K562 (cell line): ENCODE results near the gene AGPAT1. TPM values are rescaled to one million over a fixed set of nuclear protein-coding genes. Genes with fewer than 3 reads are reported as not detected.

ENCODE experiments used
- AFF4 ChIP-seq: sonication (generic); formaldehyde crosslinking; IDR thresholded peaks from 2 replicates; pipeline ENCODE4 v1.8.0; 2023; ENCODE audit warnings: mild to moderate bottlenecking, missing genetic modification reagents
- ATF4 ChIP-seq: fragments of 450-650 bp; formaldehyde crosslinking; IDR thresholded peaks from 2 replicates; pipeline ENCODE4 v1.4.0; 2022; ENCODE audit warnings: mild to moderate bottlenecking, moderate library complexity
- CC2D1A ChIP-seq: fragments of 450-650 bp; IDR thresholded peaks from 2 replicates; pipeline ENCODE4 v1.6.1; 2017; ENCODE audit warnings: mild to moderate bottlenecking
- CEBPB ChIP-seq: fragments of 450-650 bp; IDR thresholded peaks from 2 replicates; pipeline ENCODE4 v1.6.1; 2016; ENCODE audit warnings: missing genetic modification characterization, missing compliant biosample characterization
- COPS2 ChIP-seq: fragments of 450-650 bp; conservative IDR thresholded peaks from 2 replicates; pipeline ENCODE4 v1.6.1; 2016; ENCODE audit warnings: mild to moderate bottlenecking, moderate library complexity
- CREB3L1 ChIP-seq: fragments of 450-650 bp; IDR thresholded peaks from 2 replicates; pipeline ENCODE4 v1.6.1; 2014; ENCODE audit warnings: low read depth, mild to moderate bottlenecking, moderate library complexity, borderline replicate concordance
- GATAD2A ChIP-seq: fragments of 450-650 bp; IDR thresholded peaks from 2 replicates; pipeline ENCODE4 v1.6.1; 2017
- HDAC8 ChIP-seq: fragments of 450-650 bp; IDR thresholded peaks from 2 replicates; pipeline ENCODE4 v1.6.1; 2016; ENCODE audit warnings: mild to moderate bottlenecking, missing genetic modification characterization, moderate library complexity, missing compliant biosample characterization
- HLTF ChIP-seq: fragments of 450-650 bp; IDR thresholded peaks from 2 replicates; pipeline ENCODE4 v1.6.1; 2016
- HMG20B ChIP-seq: fragments of 250-450 bp; sonication (Bioruptor Pico); IDR thresholded peaks from 2 replicates; pipeline ENCODE4 v1.5.0; 2021; ENCODE audit warnings: mild to moderate bottlenecking
- NELFE ChIP-seq: IDR thresholded peaks from 2 replicates; pipeline ENCODE4 v1.6.1; 2011; ENCODE audit warnings: mild to moderate bottlenecking; ENCODE audit not compliant: insufficient read depth, insufficient read length
- PML ChIP-seq: IDR thresholded peaks from 2 replicates; pipeline ENCODE4 v1.6.1; 2012; ENCODE audit warnings: low read length, inconsistent platforms
- PPARD ChIP-seq: fragments of 250-450 bp; sonication (Bioruptor Pico); IDR thresholded peaks from 2 replicates; pipeline ENCODE4 v1.8.0; 2022; ENCODE audit warnings: inconsistent platforms, mild to moderate bottlenecking, moderate library complexity
- PREB ChIP-seq: sonication (generic); formaldehyde crosslinking; IDR thresholded peaks from 2 replicates; pipeline ENCODE4 v1.8.1; 2023; ENCODE audit warnings: mild to moderate bottlenecking, missing genetic modification reagents
- RBM17 ChIP-seq: fragments of 200-400 bp; formaldehyde crosslinking; IDR thresholded peaks from 2 replicates; pipeline ENCODE4 v1.6.1; 2017; ENCODE audit warnings: low read depth, mild to moderate bottlenecking, low read length, borderline replicate concordance
- STAT5B ChIP-seq: fragments of 250-450 bp; sonication (Bioruptor Pico); IDR thresholded peaks from 2 replicates; pipeline ENCODE4 v1.8.0; 2021; ENCODE audit warnings: mild to moderate bottlenecking, inconsistent platforms
- TRIM28 ChIP-seq: fragments of 450-650 bp; IDR thresholded peaks from 2 replicates; pipeline ENCODE4 v1.6.1; 2017
- VEZF1 ChIP-seq: fragments of 200-800 bp; sonication (Bioruptor generic); IDR thresholded peaks from 2 replicates; pipeline ENCODE4 v1.6.1; 2017; ENCODE audit warnings: missing genetic modification characterization, missing compliant biosample characterization
- ZNF12 ChIP-seq: sonication (generic); formaldehyde crosslinking; IDR thresholded peaks from 2 replicates; pipeline ENCODE4 v1.4.0; 2020; ENCODE audit warnings: mild to moderate bottlenecking, missing genetic modification reagents
- ZNF224 ChIP-seq: sonication (generic); formaldehyde crosslinking; IDR thresholded peaks from 2 replicates; pipeline ENCODE4 v1.8.0; 2022; ENCODE audit warnings: mild to moderate bottlenecking, missing genetic modification reagents
- ZZZ3 ChIP-seq: fragments of 450-650 bp; IDR thresholded peaks from 2 replicates; pipeline ENCODE4 v1.6.1; 2016; ENCODE audit warnings: antibody characterized with exemption, mild to moderate bottlenecking, moderate library complexity
- polyA plus RNA-seq, 8 experiments: library from polyadenylated mRNA; depleted of rRNA in 4 of 8; stranded (reverse) in 5 of 8; unstranded in 3 of 8; fragments of >200 nt; fragmentation: Nextera tagmentation in 2 of 8; fragmentation: Illumina TruSeq in 1 of 8; extraction: Ambion mirVana in 2 of 8; extraction: Trizol in 1 of 8; gene quantifications; 2 replicates each; pipeline versions ENCODE4 v1.2.1 to v1.2.3, GENCODE V29; 2011 to 2014; ENCODE audit warnings: inconsistent platforms in 1 of 8, missing spikeins in 1 of 8
- total RNA-seq, 7 experiments: library from RNA; depleted of rRNA in 6 of 7; stranded (reverse); fragments of >200 nt in 6 of 7; fragmentation: Illumina TruSeq in 2 of 7; extraction: Trizol in 2 of 7; gene quantifications; 2 replicates each; pipeline versions ENCODE4 v1.2.1 to v1.2.3, GENCODE V29; 2011 to 2021; ENCODE audit warnings: low replicate concordance in 1 of 7

AGPAT1 gene
- total and polyA plus RNA-seq, 9 of the 15 experiments (the other 6 are each of a cell fraction or from before 2014, with no cell fraction given) = 37.9 to 176 (median 69.4) TPM

- TF ChIP-seq STAT5B (CRISPR knock-in tag) (no peak), TRIM28 (no peak), RBM17 (no peak), HLTF (peak; percentile 48; the same call in 1 of the 2 replicates), CEBPB (no peak), PML (no peak), PREB (CRISPR knock-in tag) (no peak), CREB3L1 (no peak), PPARD (CRISPR knock-in tag) (no peak), HDAC8 (tag) (no peak), AFF4 (CRISPR knock-in tag) (no peak; the same call in 1 of the 2 replicates), CC2D1A (no peak), VEZF1 (CRISPR knock-in tag) (peak; percentile 16; the same call in 1 of the 2 replicates), COPS2 (no peak), ZZZ3 (no peak), NELFE (no peak), ZNF224 (CRISPR knock-in tag) (no peak), HMG20B (no peak), ATF4 (no peak), ZNF12 (CRISPR knock-in tag) (no peak), GATAD2A (no peak)
Measured at GRCh38 chr6:32196682-32197616, 21.1 kb upstream of the AGPAT1 start (continued).
